ENCODE data around the gene SH3BP5.

SH3BP5 gene, protein sequence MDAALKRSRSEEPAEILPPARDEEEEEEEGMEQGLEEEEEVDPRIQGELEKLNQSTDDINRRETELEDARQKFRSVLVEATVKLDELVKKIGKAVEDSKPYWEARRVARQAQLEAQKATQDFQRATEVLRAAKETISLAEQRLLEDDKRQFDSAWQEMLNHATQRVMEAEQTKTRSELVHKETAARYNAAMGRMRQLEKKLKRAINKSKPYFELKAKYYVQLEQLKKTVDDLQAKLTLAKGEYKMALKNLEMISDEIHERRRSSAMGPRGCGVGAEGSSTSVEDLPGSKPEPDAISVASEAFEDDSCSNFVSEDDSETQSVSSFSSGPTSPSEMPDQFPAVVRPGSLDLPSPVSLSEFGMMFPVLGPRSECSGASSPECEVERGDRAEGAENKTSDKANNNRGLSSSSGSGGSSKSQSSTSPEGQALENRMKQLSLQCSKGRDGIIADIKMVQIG

DNA sequence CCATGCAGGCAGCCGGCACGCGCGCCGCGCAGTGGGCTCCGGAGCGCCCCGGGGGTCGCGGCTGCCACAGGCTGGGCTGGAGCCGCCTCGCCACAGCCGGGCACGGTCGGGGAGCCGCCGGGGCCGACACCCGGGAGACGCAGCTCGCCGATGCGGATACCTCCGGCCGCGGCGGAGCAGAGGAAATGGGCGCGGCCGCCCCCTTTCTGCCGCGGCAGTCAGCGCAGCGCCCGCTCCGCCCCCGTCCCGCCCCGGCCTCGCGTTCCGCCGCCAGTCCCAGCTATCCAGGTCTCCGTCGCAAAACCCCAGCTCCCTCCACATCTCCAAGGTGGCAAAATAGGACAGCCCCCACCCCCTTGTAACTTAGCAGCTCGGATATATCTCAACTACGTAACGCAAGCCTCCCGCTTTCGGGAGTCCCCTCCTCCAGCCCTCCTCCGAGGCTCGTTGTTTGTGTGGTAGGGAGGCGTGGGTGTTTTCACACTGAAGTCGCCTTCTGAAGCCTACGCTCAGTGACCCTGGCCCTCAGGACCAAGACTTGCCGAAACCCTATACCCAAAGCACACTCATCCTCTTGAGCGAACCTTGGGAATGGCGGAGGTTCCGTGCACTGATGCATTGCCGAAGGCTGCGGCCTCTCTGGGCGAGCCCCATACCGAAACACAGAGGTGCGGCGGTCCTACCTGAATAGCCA lies at the start of gene SH3BP5:
Gene SH3BP5 (minus strand): TSS at position 182 of the 694 bp plus-strand sequence. CDS start 178 bp downstream, at position 4.
- no peak for DNase-seq (ENCODE audit: low read depth)
- peak within 1 kb of the TSS; percentile 98 for H3K4me3 ChIP-seq (ENCODE audit: control insufficient read depth, low read depth, low read length)
- TF ChIP-seq, protein P1, sequence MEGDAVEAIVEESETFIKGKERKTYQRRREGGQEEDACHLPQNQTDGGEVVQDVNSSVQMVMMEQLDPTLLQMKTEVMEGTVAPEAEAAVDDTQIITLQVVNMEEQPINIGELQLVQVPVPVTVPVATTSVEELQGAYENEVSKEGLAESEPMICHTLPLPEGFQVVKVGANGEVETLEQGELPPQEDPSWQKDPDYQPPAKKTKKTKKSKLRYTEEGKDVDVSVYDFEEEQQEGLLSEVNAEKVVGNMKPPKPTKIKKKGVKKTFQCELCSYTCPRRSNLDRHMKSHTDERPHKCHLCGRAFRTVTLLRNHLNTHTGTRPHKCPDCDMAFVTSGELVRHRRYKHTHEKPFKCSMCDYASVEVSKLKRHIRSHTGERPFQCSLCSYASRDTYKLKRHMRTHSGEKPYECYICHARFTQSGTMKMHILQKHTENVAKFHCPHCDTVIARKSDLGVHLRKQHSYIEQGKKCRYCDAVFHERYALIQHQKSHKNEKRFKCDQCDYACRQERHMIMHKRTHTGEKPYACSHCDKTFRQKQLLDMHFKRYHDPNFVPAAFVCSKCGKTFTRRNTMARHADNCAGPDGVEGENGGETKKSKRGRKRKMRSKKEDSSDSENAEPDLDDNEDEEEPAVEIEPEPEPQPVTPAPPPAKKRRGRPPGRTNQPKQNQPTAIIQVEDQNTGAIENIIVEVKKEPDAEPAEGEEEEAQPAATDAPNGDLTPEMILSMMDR (IDR thresholded peaks at IDR 0.05; ENCODE audit: control insufficient read depth, insufficient read depth, low read depth, low read length, missing control alignments), result peak; percentile 50

DNA sequence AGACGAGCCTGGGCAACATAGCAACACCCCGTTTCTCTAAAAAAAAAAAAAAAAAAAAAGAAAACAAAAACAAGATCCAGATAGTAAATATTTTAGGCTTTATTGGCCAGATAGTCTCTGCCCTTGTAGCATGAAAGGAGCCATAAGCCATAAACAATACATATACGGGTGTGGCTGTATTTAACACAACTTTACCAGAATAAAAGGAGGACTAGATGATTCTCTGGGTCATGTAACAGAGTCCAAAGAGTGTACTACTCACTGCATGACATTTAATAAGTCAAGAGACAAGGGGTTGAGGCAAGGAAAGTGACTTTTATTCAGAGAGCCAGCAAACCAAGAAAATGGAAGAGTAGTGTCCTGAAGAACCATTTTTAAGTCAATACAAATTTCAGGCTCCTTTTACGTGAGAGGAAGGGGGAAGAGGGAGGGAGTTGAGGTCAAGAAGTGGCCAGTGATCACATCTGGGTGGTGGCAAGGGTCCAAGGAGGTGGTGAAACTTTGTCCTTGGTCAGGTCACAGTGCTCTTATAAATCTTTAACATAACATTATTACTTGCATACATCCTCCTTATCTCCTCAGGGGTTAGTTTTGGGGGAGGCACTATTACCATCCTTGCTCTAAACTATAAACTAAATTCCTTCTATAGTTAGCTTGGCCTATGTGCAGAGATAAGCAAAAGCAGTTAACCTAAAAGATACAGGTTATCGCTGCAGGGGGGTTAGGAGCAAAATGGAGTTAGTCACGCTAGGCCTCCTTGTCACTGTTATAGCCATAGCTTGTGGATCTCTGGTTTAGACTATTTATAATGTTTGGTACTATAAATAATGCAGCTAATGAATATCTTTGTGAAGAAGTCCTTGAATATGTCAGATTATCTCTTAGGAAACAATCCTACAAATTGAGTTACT lies 48.8 kb upstream of the SH3BP5 start:
- no peak for DNase-seq (ENCODE audit: low read depth)
- TF ChIP-seq, protein P1 (IDR thresholded peaks at IDR 0.05; ENCODE audit: control insufficient read depth, insufficient read depth, low read depth, low read length, missing control alignments), result no peak
- H3K4me3 ChIP-seq (ENCODE audit: control insufficient read depth, low read depth, low read length), result no peak overlapping the region

DNA sequence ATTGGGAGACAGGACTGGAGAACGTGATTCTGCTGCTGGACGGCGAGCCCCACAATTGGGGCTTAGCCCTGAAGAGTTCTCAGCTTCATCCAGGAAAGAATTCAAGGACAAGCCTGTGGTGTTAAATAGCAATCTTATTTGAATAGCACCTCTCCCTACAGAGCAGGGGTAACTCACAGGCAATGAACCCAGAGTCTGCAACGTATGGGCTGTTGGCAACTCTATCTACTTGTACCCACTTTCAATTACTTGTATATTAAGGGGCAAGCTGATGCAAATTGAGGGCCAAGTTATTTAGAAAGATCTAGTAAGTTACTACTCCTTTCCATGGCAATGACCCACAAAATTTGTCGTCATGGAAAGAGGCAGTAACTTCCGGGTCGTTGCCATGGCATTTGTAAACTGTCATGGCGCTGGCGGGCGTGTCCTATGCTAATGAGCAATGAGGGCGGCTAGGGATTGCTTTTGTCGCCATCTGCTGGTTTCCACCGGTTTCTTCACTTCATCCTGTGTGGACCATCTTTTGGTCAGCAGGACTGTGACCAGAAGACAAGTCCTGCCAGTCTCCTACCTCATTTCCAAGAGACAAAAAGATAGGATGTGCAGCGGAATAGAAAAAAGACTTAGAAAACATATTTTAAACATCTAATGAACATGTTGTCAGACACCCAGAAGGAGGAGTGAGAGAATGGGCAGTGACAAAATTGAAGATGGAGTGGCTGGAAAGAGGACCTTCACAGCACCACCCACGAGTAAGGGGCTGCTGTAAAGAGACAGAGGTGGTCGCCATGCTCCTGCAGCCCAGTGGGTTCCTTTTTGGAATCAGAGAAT lies 45.8 kb upstream of the SH3BP5 start:
- DNase-seq (ENCODE audit: low read depth), result peak; percentile 88
- H3K4me3 ChIP-seq (ENCODE audit: control insufficient read depth, low read depth, low read length), result no peak overlapping the region
- TF ChIP-seq, protein P1 (IDR thresholded peaks at IDR 0.05; ENCODE audit: control insufficient read depth, insufficient read depth, low read depth, low read length, missing control alignments), result peak; percentile 91

DNA sequence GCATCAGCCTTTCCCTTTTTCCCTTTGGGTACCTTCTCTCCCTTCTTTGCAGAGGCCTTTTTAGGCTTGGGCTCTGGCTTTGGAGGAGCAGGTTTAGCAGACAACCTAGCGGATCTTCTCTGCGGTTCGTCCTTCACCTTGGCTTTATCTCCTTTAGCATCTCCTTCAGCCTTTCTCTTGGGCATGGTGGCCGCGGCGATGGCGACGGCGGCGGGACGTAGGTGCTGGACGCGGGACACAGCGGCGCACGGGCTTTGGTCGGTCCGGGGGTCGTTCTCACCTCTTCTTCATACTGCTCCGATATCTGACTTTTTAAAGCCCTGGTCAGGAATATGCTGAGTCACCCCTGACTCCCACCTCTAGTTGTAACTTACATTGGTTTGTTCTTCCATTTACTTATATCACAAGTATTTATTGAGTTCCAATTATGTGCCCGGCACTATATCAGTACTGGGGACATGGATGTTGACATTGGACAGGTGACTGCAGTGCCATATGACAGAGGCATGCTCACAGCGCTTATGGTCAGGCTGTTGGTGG lies 43.1 kb upstream of the SH3BP5 start:
- H3K4me3 ChIP-seq (ENCODE audit: control insufficient read depth, low read depth, low read length), result no peak overlapping the region
- no peak for DNase-seq (ENCODE audit: low read depth)
- TF ChIP-seq, protein P1 (IDR thresholded peaks at IDR 0.05; ENCODE audit: control insufficient read depth, insufficient read depth, low read depth, low read length, missing control alignments), result no peak

DNA sequence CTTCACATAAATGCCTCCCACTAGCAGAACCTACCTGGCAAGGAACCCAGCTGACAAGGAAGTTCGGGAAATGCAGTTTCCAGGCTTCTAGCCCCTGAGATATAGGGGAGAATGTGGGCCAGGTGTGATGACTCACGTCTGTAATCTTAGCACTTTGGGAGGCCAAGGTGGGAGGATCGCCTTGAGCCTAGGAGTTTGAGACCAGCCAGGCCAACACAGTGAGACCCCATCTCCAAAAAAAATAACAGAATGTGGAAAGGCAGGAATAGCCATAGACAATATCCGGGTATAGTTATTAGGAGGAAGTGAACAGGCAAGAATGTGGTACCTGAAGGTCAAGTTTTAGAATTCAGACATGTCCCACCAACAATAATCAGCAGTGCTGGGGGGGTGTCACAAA lies 40.5 kb upstream of the SH3BP5 start:
- no peak for DNase-seq (ENCODE audit: low read depth)
- TF ChIP-seq, protein P1 (IDR thresholded peaks at IDR 0.05; ENCODE audit: control insufficient read depth, insufficient read depth, low read depth, low read length, missing control alignments), result no peak

More for the DNA sequence above, 40.5 kb upstream of the SH3BP5 start:
- no peak overlapping the region for H3K4me3 ChIP-seq (ENCODE audit: control insufficient read depth, low read depth, low read length)
